ENCODE data around the gene ATP9B.
"Not testable (repeated sequence)": the region's sequence is repeated elsewhere in the genome, so short reads cannot be mapped to it uniquely, and the experiment has no call there.

The ATP9B gene

DNA sequence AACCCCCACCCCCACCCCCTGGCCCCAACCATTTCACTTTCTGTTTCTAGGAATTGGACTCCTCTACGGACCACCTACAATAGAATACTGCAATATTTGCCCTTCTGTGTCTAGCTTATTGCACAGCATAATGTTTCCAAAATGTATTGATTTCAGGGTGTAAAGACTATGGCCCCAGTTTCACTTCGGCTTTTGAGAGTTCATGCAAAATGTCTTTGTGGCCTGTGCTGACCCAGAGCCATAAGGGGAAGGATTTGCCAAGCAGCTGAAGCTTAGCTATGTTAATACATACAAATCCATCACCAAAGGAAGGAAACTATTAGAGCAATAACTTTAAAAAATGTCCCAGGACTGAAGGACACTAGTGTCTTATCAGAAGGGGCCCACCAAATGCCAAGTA lies 11.2 kb upstream of the ATP9B start:
- FAIRE-seq (no peak), DNase-seq (ENCODE audit: insufficient read length, low spot score) (no peak)
- no peak for TF ChIP-seq POLR2A (IDR thresholded peaks at IDR 0.05; ENCODE audit: low read depth, low read length)

DNA sequence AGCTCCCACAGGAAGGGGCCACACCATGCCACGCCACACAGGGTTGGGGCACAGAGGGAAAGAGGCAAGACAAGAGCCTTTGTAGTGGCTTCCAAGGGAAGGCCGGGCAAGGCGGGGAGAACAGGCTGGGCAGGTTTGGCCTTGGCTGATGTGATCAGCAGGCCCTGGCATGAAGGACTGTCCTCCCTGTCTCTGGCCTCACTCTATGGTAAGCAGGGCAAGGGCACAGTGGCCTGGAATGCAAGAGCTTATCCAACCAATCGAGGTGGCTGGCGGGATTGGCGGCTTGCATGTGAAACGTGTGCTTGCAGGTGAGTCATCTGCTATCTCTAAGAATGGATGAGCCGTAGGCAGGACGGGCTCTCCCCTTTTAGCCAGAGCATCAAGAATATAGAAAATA lies 6.4 kb upstream of the ATP9B start:
- TF ChIP-seq POLR2A (IDR thresholded peaks at IDR 0.05; ENCODE audit: low read depth, low read length): no peak
- FAIRE-seq (no peak), DNase-seq (ENCODE audit: insufficient read length, low spot score) (no peak)

DNA sequence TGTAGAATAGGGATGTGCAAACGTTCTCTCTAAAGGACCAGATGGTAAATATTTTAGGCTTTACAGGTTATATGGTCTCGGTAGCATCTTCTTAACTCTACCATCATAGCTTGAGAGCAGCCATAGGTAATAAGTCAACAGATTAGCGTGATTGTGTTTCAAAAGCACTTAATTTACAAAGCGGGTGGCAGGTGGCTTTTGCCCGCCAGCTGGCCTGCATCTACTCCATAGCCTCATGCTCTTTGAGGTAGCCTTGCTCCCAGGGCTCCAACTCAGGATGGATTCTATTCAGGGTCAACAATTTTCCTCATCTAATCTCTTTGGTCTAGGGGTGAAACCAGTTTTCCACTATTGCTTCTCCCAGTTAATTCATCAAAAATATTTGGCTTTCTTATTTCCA lies 5.0 kb upstream of the ATP9B start:
- FAIRE-seq: no peak

DNA sequence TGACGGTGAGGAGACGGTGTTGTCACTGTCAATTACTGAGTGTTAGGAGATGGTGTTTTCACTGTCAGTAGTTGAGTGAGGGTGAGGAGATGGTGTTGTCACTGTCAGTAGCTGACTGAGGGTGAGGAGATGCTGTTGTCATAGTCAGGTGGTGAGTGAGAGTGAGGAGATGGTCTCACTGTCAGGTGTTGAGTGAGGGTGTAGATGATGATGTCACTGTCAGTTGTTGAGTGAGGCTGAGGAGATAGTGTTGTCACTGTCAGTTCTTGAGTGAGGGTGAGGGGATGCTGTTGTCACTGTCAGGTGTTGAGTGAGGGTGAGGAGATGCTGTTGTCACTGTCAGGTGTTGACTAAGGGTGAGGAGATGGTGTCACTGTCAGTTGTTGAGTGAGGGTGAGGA lies 3.4 kb upstream of the ATP9B start:
- DNase-seq (ENCODE audit: insufficient read length, low spot score) (no peak), FAIRE-seq (no peak)
- TF ChIP-seq POLR2A (IDR thresholded peaks at IDR 0.05; ENCODE audit: low read depth, low read length): no peak

More for the DNA sequence above, 5.0 kb upstream of the ATP9B start:
- TF ChIP-seq POLR2A (IDR thresholded peaks at IDR 0.05; ENCODE audit: low read depth, low read length): no peak
- no peak for DNase-seq (ENCODE audit: insufficient read length, low spot score)

DNA sequence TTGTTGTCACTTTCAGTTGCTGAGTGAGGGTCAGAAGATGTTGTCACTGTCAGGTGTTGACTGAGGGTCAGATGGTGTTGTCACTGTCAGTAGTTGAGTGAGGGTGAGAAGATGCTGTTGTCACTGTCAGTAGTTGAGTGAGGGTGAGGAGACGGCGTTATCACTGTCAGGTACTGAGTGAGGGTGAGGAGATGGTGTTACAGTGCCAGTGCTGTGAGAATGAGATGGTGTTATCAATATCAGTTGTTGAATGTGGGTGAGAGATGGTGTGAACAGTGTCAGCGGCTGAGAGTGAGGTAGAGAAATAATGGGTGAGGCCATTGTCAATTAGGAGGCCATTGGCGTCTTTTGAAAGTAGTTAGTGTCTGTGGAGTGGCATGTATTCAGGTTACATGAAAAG lies 1.6 kb upstream of the ATP9B start:
- FAIRE-seq: no peak
- TF ChIP-seq POLR2A (IDR thresholded peaks at IDR 0.05; ENCODE audit: low read depth, low read length): no peak
- DNase-seq (ENCODE audit: insufficient read length, low spot score): no peak

DNA sequence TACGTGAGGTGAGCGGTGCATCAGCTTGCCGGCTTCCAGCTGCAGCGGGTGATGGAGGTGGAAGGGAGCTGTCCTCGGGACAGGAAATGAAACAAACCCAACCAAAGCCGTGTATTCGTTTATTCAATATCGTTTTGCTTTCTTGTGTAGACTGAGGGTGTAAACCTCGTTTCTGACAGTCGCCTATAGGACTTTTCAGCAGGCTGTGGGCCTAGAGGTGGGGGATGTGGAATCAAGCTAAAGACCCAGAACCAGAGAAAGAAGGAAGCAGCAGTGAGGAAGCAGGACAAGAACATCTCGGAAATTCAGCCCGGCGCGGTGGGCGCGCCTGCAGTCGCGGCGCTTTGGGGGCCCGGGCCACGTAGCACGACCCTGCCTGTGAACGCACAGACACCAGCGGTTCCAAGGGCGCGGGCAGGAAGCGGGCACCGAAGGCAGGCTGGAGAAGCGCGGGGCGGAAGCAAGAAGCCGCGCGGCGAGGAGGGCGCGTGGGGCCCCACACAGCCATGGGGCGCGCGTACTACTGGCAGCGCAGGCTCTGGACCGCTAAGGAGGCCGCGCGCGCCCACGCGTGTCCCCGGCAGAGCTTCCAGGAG lies 755 bp upstream of the ATP9B start:
- FAIRE-seq (no peak), DNase-seq (ENCODE audit: insufficient read length, low spot score) (no peak)
- TF ChIP-seq POLR2A (IDR thresholded peaks at IDR 0.05; ENCODE audit: low read depth, low read length): no peak

DNA sequence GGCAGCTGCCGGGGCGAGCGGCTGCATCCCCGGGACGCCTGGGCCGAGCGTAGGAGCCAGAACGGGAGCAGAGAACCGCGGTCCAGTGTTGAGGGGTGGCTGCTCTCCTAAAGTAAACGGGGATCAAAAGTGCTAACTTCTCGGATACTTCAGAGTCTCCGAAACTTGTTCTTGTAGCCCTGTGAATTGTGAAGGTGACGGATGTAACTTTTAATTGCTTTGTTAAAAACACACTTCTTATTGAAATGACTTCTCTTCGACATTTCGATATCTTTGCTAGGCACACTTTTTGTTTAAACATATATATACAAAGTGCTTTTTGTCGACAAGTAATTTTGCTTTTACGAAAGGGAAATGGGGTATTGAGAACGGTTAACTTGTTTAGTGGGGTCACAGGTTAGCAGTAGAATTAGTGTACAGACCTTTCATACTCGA lies 540 bp downstream of the ATP9B start:
- TF ChIP-seq POLR2A (IDR thresholded peaks at IDR 0.05; ENCODE audit: low read depth, low read length): no peak
- DNase-seq (ENCODE audit: insufficient read length, low spot score) (no peak), FAIRE-seq (no peak)

DNA sequence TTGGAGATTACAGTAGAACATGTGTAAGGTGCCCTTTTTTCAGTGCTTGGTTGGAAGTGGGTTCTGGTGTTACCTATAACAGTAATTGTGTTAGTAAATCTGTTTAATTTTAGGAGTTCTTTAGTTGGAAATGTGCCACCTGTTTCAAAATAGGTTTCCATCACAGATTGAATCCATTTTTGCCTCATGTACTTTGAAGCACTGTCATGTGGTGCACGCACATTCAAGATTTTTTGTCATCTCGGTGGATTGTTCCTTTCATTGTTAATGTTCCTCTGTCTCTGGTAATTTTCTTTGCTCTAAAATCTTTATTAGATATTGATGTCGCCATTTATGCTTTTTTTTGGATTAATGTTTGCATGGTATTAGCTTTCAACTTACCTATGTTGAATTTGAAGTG lies 1.3 kb downstream of the ATP9B start:
- DNase-seq (ENCODE audit: insufficient read length, low spot score): no peak
- FAIRE-seq: no peak
- TF ChIP-seq POLR2A (IDR thresholded peaks at IDR 0.05; ENCODE audit: low read depth, low read length): no peak

DNA sequence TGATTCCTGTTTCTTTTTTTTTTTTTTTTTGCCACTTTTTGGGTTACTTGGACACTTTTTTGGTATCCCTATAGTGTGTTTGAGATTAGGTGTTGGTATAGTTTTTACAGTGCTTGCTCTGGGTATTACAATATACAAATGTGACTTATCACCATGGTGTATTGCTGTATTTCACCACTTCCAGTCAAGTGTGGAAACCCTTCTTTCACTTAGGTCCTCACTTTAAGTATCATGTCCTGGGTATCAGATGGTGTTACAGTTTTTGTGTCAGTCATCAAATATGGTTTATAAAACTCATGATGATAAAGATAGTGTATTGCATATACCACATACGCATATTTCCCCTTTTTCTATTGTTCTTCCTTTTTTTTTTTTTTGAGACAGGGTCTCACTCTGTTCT lies 1.8 kb downstream of the ATP9B start:
- FAIRE-seq (no peak), DNase-seq (ENCODE audit: insufficient read length, low spot score) (no peak)
- no peak for TF ChIP-seq POLR2A (IDR thresholded peaks at IDR 0.05; ENCODE audit: low read depth, low read length)

DNA sequence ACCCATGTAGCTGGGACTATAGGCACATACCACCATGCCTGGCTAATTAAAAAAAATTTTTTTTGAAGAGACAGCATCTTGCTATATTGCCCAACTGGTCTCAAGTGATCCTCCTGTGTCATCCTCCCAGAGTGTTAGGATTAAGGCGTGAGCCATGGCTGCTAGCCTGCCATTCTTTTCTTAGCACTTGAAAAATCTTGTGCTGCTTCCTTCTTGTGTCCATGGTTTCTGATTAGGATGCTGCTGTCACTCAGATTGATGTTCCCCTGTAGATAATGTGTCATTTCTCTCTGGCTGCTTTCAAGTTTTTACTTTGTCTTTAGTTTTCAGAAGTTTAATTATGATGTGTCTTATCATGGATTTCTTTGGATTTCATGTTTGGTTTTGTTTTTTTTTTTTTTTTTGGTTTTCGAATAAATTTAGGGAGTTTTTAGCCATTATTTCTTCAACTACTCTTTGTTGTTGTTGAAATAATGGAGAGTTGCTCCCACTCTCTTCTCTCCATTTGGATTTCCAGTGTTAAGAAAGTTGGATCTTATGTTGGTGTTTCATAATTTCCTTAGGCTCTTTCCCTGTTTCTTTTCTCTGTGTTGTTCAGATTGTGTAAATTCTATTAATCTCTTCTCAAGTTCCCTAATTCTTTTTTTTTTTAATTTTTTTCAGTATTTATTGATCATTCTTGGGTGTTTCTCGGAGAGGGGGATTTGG lies 2.5 kb downstream of the ATP9B start:
- FAIRE-seq: no peak
- no peak for DNase-seq (ENCODE audit: insufficient read length, low spot score)
- no peak for TF ChIP-seq POLR2A (IDR thresholded peaks at IDR 0.05; ENCODE audit: low read depth, low read length)

DNA sequence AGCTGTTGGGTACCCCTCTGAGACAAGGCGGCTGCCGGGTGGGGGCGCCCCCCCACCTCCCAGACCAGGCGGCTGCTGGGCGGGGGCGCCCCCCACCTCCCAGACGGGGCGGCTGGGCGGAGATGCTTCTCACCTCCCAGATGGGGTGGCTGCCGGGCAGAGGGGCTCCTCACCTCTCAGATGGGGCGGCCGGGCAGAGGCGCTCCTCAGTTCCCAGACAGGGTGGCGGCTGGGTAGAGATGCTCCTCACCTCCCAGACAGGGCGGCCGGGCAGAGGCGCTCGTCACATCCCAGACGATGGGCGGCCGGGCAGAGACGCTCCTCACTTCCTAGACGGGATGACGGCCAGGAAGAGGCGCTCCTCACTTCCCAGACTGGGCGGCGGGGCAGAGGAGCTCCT lies 3.5 kb downstream of the ATP9B start:
- DNase-seq (ENCODE audit: insufficient read length, low spot score); FAIRE-seq: not testable (repeated sequence)

DNA sequence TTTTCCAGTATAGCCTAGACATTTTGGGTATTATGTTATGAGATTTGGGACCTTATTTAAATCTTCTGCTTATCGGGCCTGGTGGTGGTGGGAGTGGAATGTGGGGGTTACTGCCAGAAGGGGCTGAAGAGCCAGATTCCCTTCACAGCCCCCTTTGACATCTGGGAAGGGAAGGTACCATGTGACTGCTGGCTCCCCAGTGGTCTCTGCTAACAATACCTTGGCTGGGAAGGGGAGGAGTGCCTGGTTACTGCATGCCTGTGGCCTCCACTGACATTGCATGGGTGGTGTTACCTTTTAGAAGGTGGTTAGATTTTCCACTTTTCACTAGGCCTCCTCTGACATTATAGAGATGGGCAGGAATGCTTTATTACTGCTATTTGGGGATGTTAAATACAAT lies 8.0 kb downstream of the ATP9B start:
- no peak for DNase-seq (ENCODE audit: insufficient read length, low spot score)
- no peak for FAIRE-seq
- TF ChIP-seq POLR2A (IDR thresholded peaks at IDR 0.05; ENCODE audit: low read depth, low read length): no peak

DNA sequence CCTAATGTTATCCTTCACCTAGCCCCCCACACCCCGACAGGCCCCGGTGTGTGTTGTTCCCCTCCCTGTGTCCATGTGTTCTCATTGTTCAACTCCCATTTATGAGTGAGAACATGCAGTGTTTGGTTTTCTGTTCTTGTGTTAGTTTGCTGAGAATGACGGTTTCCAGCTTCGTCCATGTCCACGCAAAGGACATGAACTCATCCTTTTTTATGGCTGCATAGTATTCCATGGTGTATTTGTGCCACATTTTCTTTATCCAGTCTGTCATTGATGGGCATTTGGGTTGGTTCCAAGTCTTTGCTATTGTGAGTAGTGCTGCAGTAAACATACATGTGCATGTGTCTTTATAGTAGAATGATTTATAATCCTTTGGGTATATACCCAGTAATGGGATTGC lies 9.6 kb downstream of the ATP9B start:
- DNase-seq (ENCODE audit: insufficient read length, low spot score); FAIRE-seq: not testable (repeated sequence)

DNA sequence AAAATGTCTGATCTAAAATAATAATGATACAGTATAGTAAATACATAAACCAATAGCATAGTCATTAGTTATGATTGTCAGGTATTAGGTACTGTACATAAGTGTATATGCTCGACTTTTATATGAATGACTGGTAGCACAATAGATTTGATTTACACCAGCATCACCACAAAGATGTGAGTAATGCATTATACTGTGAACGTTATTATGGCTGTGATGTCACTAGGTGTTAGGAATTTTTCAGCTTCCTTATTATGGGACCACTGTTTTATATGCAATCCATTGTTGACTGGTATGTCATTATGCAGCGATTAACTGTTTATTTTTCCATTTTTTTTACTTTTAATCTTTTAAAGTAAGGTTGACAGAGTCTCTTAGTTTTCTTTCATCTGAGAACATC lies 23.7 kb downstream of the ATP9B start:
- no peak for FAIRE-seq
- DNase-seq (ENCODE audit: insufficient read length, low spot score): no peak
- TF ChIP-seq POLR2A (IDR thresholded peaks at IDR 0.05; ENCODE audit: low read depth, low read length): no peak

DNA sequence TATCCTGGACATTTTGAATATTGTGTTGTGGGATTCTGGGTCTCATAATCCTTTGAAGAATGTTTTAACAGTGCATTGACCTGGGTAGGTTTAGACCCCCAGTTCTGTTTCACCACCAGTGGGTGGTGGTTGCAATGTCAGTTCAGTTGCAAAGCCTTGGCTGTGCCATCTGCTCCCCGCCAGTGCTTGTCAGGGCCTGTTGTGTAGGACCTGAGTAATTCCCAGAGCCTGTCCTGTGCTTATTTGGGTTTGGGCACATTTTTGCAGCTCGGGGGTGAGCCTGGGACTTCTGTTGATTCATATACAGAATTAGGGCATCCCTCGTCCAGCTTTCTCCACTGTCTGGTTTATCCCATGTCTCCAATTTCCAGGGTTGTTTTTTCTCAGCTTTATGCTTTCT lies 24.8 kb downstream of the ATP9B start:
- TF ChIP-seq POLR2A (IDR thresholded peaks at IDR 0.05; ENCODE audit: low read depth, low read length): no peak
- FAIRE-seq (no peak), DNase-seq (ENCODE audit: insufficient read length, low spot score) (no peak)

All from H54 (cell line).